B cell (primary cell): Measurements from ENCODE around the gene SALL3. TPM values are rescaled to one million over a fixed set of nuclear protein-coding genes. Genes with fewer than 3 reads are reported as not detected.

ENCODE experiments used
- ATAC-seq: fragments of 200-7000 bp; cut with Tn5 transposase; one replicate; pipeline ENCODE4 v1.10.0; 2021; ENCODE audit warnings: low read depth, mild to moderate bottlenecking, moderate number of reproducible peaks, moderate library complexity
- CTCF ChIA-PET: fragments of 350-600 bp; sonication (Branson Sonifier 250); formaldehyde crosslinking; loops from one replicate; lab custom pipeline; 2021; ENCODE audit warnings: antibody characterized with exemption, inconsistent platforms; lab: Charles Lee
- POLR2A ChIA-PET: fragments of 350-600 bp; sonication (Branson Sonifier 250); formaldehyde crosslinking; loops from one replicate; lab custom pipeline; 2021; ENCODE audit warnings: antibody characterized with exemption; lab: Charles Lee
- DNase-seq: peaks from one replicate; pipeline ENCODE4 v3.0.0; 2013
- H2AFZ ChIP-seq: 2 replicates; pipeline ENCODE4 v1.6.1; 2012; ENCODE audit warnings: mild to moderate bottlenecking, low read depth, low read length; ENCODE audit not compliant: insufficient read depth, poor library complexity, severe bottlenecking
- H3K27ac ChIP-seq, 2 donors: 1 replicate in 1 of 2; 2 replicates in 1 of 2; pipeline ENCODE4 v1.5.1; 2012 to 2013; ENCODE audit warnings: low read length in 2 of 2, mild to moderate bottlenecking in 2 of 2, moderate library complexity in 1 of 2
- H3K27me3 ChIP-seq, 4 experiments: fragments of 200-600 bp in 1 of 4; sonication (generic) in 1 of 4; replicated peaks in 1 of 4; 1 replicate in 2 of 4; 2 replicates in 2 of 4; pipeline versions ENCODE4 v1.6.1 to v1.7.0; 2013 to 2016; ENCODE audit warnings: low read length in 3 of 4, mild to moderate bottlenecking in 2 of 4, mixed read lengths in 1 of 4, moderate library complexity in 1 of 4; ENCODE audit not compliant: insufficient read depth in 4 of 4, control insufficient read depth in 3 of 4; ENCODE audit errors: control extremely low read depth in 1 of 4
- H3K36me3 ChIP-seq, 2 experiments: replicated peaks in 1 of 2; 1 replicate in 1 of 2; 2 replicates in 1 of 2; pipeline versions ENCODE4 v1.6.1 to v1.7.1; 2013; ENCODE audit warnings: low read length in 1 of 2; ENCODE audit not compliant: insufficient read depth in 2 of 2, control insufficient read depth in 1 of 2; ENCODE audit errors: control extremely low read depth in 1 of 2, extremely low read depth in 1 of 2
- H3K4me1 ChIP-seq, 2 donors: fragments of 200-600 bp in 1 of 2; sonication (generic) in 1 of 2; 1 replicate in 1 of 2; 2 replicates in 1 of 2; pipeline versions ENCODE4 v1.5.1 to v1.6.1; 2013 to 2017; ENCODE audit warnings: low read length in 2 of 2; ENCODE audit not compliant: control insufficient read depth in 2 of 2, insufficient read depth in 2 of 2
- H3K4me2 ChIP-seq: replicated peaks from 2 replicates; pipeline ENCODE3; 2012; ENCODE audit warnings: mild to moderate bottlenecking, low read depth, low read length; ENCODE audit not compliant: poor library complexity, severe bottlenecking
- H3K4me3 ChIP-seq, 5 experiments: fragments of 200-600 bp in 1 of 5; sonication (generic) in 1 of 5; 1 replicate in 3 of 5; 2 replicates in 2 of 5; pipeline versions ENCODE4 v1.5.1 to v1.7.0; 2011 to 2016; ENCODE audit warnings: low read length in 4 of 5, mild to moderate bottlenecking in 4 of 5, low read depth in 2 of 5, control low read depth in 1 of 5, moderate library complexity in 1 of 5; ENCODE audit not compliant: insufficient read depth in 1 of 5; ENCODE audit errors: control extremely low read depth in 1 of 5, extremely low read depth in 1 of 5
- H3K79me2 ChIP-seq: fragments of 200-600 bp; sonication (generic); one replicate; pipeline ENCODE4 v1.6.0; 2016; ENCODE audit warnings: low read length; ENCODE audit not compliant: control insufficient read depth, insufficient read depth
- H3K9ac ChIP-seq: fragments of 200-600 bp; sonication (generic); 2 replicates; pipeline ENCODE4 v1.6.1; 2017; ENCODE audit warnings: mild to moderate bottlenecking, low read length, moderate library complexity
- H3K9me3 ChIP-seq, 3 donors: one replicate each; pipeline versions ENCODE4 v1.6.1 to v1.7.1; 2013; ENCODE audit warnings: low read length in 2 of 3; ENCODE audit not compliant: control insufficient read depth in 2 of 3, insufficient read depth in 1 of 3; ENCODE audit errors: control extremely low read depth in 1 of 3
- H4K20me1 ChIP-seq: 2 replicates; pipeline ENCODE4 v1.6.0; 2012; ENCODE audit warnings: mild to moderate bottlenecking, low read length; ENCODE audit not compliant: insufficient read depth, control insufficient read depth, poor library complexity, severe bottlenecking
- H3K27ac Mint-ChIP-seq: one replicate; pipeline ENCODE4 v1.8.0; 2021; ENCODE audit warnings: mixed read lengths
- H3K27me3 Mint-ChIP-seq: one replicate; pipeline ENCODE4 v1.8.0; 2021; ENCODE audit warnings: mixed read lengths
- H3K4me1 Mint-ChIP-seq: one replicate; pipeline ENCODE4 v1.8.0; 2021; ENCODE audit warnings: mixed read lengths
- H3K4me3 Mint-ChIP-seq: one replicate; pipeline ENCODE4 v1.8.0; 2021; ENCODE audit warnings: mixed read lengths
- H3K9me3 Mint-ChIP-seq: one replicate; pipeline ENCODE4 v1.8.0; 2022; ENCODE audit warnings: mixed read lengths; ENCODE audit not compliant: insufficient read depth
- EZH2 ChIP-seq: IDR thresholded peaks from 2 replicates; pipeline ENCODE4 v1.6.1; 2012; ENCODE audit warnings: borderline replicate concordance, low read depth, mild to moderate bottlenecking, moderate library complexity, low read length; ENCODE audit not compliant: insufficient read depth, poor library complexity, severe bottlenecking
- WGBS: methylation state at CpG from one replicate; pipeline ENCODE4 v1.1.5; 2013; ENCODE audit warnings: missing lambda C conversion rate; ENCODE audit not compliant: insufficient coverage; 5-methylcytosine and 5-hydroxymethylcytosine counted together
- intact Hi-C: fragments of 100-400 bp; cut with micrococcal nuclease; formaldehyde crosslinking; loops from one replicate; pipeline ENCODE4 v1.10.0; 2022
- polyA plus RNA-seq: library from polyadenylated mRNA; depleted of rRNA; stranded (reverse); fragments of >200 nt; gene quantifications from 2 replicates; pipeline ENCODE4 v1.2.3, GENCODE V29; 2012
- total RNA-seq, 2 donors: library from RNA; stranded (reverse); fragments of 120-200 nt in 1 of 2; gene quantifications; 1 replicate in 1 of 2; 2 replicates in 1 of 2; pipeline versions ENCODE4 v1.2.3 to v1.2.4, GENCODE V29; 2013 to 2022
- TF ChIP-seq, protein P1 (sequence below): fragments of 200-600 bp; IDR thresholded peaks from one replicate; pipeline ENCODE4 v1.8.0; 2022; ENCODE audit warnings: antibody characterized with exemption, mild to moderate bottlenecking

SALL3 gene
- total and polyA plus RNA-seq, 2 donors (not counting 1 experiment from before 2014, with no cell fraction given), result not detected

DNA sequence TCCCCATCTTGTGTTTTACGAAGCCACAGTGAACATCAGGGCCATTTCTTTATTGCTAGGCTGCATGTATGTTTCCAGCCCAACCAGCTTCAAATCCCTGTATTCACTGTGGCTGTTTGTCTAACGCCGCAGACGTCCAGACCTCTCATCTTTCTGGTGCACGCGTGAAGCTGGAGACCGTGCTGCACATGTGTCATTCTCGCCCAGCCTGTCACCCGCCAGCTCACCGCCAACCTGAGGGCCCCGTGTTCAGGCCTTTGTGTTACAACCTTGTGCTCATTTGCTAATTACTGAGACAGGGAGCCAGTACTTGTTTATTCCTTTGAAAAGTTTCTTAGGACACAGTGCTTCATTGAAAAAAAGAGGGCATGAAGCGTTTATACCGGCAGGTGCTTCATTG is 21.4 kb downstream of the SALL3 start:
- 95% methylated on average over 12 of the region's 13 CpGs for WGBS
- H3K4me3 Mint-ChIP-seq, result no peak overlapping the region
- no peak overlapping the region for H3K4me2 ChIP-seq
- H3K9me3 Mint-ChIP-seq, result no peaks in the 10 kb centered on the region
- H4K20me1 ChIP-seq, result no peaks in the 10 kb centered on the region
- DNase-seq (no peak), ATAC-seq (no peak)
- TF ChIP-seq, protein P1, sequence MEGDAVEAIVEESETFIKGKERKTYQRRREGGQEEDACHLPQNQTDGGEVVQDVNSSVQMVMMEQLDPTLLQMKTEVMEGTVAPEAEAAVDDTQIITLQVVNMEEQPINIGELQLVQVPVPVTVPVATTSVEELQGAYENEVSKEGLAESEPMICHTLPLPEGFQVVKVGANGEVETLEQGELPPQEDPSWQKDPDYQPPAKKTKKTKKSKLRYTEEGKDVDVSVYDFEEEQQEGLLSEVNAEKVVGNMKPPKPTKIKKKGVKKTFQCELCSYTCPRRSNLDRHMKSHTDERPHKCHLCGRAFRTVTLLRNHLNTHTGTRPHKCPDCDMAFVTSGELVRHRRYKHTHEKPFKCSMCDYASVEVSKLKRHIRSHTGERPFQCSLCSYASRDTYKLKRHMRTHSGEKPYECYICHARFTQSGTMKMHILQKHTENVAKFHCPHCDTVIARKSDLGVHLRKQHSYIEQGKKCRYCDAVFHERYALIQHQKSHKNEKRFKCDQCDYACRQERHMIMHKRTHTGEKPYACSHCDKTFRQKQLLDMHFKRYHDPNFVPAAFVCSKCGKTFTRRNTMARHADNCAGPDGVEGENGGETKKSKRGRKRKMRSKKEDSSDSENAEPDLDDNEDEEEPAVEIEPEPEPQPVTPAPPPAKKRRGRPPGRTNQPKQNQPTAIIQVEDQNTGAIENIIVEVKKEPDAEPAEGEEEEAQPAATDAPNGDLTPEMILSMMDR, result no peak
- no peak for TF ChIP-seq EZH2
- no peak overlapping the region for H3K27ac Mint-ChIP-seq
- peaks cover 17% of the 10 kb centered on the region for H3K27me3 Mint-ChIP-seq
- H3K9ac ChIP-seq, result no peak overlapping the region
- H3K27me3 ChIP-seq, result no peaks in the 10 kb centered on the region
- H3K4me3 ChIP-seq, result no peak overlapping the region
- no peak overlapping the region for H2AFZ ChIP-seq
- H3K4me1 ChIP-seq, result no peaks in the 10 kb centered on the region
- H3K27ac ChIP-seq, result no peak overlapping the region
- no peaks in the 10 kb centered on the region for H3K79me2 ChIP-seq
- H3K4me1 Mint-ChIP-seq, result no peaks in the 10 kb centered on the region
- intact Hi-C loops, result no loop called here
- H3K9me3 ChIP-seq, result peaks cover 0 to 9% (median 0%) of the 10 kb centered on the region in 3 donors
- no peaks in the 10 kb centered on the region for H3K36me3 ChIP-seq
- ChIA-PET CTCF (no interaction called here), POLR2A (no interaction called here)

- Histone ChIP-seq H3K79me2 (no peaks in the 10 kb centered on the region), H3K27ac (no peak overlapping the region), H3K36me3 (no peaks in the 10 kb centered on the region), H3K9me3 (peaks cover 0 to 20% (median 0%) of the 10 kb centered on the region in 3 donors), H3K4me2 (no peak overlapping the region), H2AFZ (no peak overlapping the region), H3K4me1 (no peaks in the 10 kb centered on the region), H3K9ac (no peak overlapping the region), H3K4me3 (no peak overlapping the region), H3K27me3 (no peaks in the 10 kb centered on the region), H4K20me1 (no peaks in the 10 kb centered on the region)
- Mint-ChIP-seq H3K27ac (no peak overlapping the region), H3K9me3 (no peaks in the 10 kb centered on the region), H3K4me1 (no peaks in the 10 kb centered on the region), H3K27me3 (peaks cover 7% of the 10 kb centered on the region), H3K4me3 (no peak overlapping the region)
- TF ChIP-seq EZH2, result no peak
- TF ChIP-seq, protein P1, result no peak
- DNase-seq, result no peak
- ChIA-PET POLR2A (no interaction called here), CTCF (no interaction called here)
- WGBS, result 92% methylated on average over 28 of the region's 28 CpGs
- ATAC-seq, result no peak
- intact Hi-C loops, result no loop called here
These were observed 26.0 kb downstream of the SALL3 start for GRCh38 chr18:79005653-79006052.
